ENCODE measurements around the gene SLC12A3. TPM values are rescaled to one million over a fixed set of nuclear protein-coding genes. Genes with fewer than 3 reads are reported as not detected.
"Not testable (repeated sequence)": the region's sequence is repeated elsewhere in the genome, so short reads cannot be mapped to it uniquely, and the experiment has no call there.

Gene SLC12A3
- total RNA-seq, 4 donors from 2014 or later = not detected

DNA sequence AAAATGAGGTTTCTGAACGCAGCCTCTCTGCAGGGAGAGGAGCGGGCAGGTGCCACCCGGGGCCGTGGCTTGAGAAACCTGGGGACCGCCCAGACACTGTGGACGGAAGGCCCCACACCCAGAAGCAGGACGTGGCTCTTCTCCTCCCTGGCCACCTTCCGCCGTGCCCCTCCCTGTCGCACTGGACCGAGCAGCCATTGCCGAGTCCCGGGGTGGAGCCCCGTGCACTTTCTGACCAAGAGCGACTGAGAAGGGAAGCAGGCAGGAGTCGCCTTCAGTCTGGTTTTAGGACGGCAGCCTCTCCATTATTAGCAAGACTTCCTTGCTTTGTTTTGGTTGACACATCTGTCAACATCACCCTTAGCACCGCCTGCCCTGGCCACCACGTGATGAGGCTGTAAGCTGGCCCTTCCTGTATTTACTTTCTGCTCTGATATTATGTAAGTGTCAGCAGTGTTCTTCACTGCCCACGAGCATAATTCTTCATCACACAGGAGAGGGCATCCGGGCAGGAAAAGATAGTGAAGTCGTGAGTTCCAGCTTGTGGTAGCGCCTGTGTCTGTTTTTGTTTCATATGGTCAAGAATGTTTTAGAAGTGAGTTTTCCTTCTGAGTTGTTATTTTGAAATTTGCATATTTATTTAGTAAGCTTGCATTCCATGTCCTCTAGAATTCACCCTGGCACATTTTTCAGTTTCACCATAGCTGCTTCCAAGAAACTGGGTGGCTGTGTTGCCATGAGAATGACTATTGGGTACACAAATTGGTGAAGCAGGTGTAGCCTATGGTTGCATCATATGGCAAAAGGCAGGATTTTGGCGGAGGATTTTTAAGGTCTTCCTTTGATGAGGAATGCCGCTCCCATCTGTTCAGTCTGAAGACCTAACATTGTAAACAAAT lies 68.0 kb downstream of the SLC12A3 start:
- no peaks in the 10 kb centered on the region for H3K27me3 ChIP-seq
- H3K4me1 ChIP-seq = peaks cover 0 to 54% (median 38%) of the 10 kb centered on the region in 4 donors
- TF ChIP-seq, protein P1, sequence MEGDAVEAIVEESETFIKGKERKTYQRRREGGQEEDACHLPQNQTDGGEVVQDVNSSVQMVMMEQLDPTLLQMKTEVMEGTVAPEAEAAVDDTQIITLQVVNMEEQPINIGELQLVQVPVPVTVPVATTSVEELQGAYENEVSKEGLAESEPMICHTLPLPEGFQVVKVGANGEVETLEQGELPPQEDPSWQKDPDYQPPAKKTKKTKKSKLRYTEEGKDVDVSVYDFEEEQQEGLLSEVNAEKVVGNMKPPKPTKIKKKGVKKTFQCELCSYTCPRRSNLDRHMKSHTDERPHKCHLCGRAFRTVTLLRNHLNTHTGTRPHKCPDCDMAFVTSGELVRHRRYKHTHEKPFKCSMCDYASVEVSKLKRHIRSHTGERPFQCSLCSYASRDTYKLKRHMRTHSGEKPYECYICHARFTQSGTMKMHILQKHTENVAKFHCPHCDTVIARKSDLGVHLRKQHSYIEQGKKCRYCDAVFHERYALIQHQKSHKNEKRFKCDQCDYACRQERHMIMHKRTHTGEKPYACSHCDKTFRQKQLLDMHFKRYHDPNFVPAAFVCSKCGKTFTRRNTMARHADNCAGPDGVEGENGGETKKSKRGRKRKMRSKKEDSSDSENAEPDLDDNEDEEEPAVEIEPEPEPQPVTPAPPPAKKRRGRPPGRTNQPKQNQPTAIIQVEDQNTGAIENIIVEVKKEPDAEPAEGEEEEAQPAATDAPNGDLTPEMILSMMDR (IDR thresholded peaks at IDR 0.05) = peak in 1 of 5 experiments; percentile 15
- TF ChIP-seq POLR2A (IDR thresholded peaks at IDR 0.05) (peak; percentile 37 to 68), EP300 (IDR thresholded peaks at IDR 0.05) (peak; percentile 13 to 95)
- 3% methylated on average over 19 to 25 of the region's 25 CpGs for WGBS, 2 donors
- H3K27ac ChIP-seq = peak overlapping the region; percentile 95 to 100 (median 98)
- H3K36me3 ChIP-seq = peaks cover 2 to 28% (median 8%) of the 10 kb centered on the region in 3 donors
- peak overlapping the region; percentile 89 to 100 (median 97) for H3K4me3 ChIP-seq
- no peaks in the 10 kb centered on the region for H3K9me3 ChIP-seq
- DNase-seq (ENCODE audit: low spot score in 2 of 2) = peak; percentile 72 to 84

DNA sequence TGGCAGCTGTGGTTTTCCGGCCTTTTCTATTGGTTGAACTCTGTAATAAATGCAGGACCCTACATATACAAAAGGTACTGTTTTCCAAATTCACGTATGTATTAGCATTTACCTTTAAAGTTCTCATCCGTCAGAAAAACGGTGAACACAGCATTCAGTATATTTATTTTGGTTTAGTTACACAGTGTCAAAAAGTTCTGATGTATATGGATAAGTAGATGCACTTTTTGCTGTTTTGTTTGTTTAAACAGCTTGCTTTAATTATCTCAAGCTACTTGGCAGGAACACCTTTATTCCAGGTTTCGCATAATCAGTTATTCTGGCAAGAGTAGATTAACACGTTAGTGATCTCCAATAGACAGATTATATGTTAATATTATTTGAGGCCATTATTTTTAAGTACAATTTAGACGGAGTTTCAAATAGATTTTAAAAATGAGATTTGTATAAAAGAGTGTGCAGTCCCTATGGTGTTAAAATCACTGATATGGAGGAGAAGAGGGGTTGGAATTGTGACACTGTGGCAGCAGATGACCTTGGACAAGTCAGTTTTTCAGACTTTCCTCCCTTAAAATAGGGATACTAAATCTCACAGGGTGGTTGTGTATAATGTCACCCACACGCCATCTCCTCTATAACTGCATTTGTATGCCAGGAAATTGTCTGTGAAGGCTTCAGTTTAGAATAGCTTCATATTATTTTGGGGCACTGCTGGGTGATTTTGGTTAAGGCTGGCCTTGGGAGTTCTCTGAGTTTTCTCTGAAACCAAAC lies 69.0 kb downstream of the SLC12A3 start:
- 25 to 26% methylated on average over 8 of the region's 8 CpGs for WGBS, 2 donors
- Histone ChIP-seq H3K4me1 (peaks cover 0 to 64% (median 45%) of the 10 kb centered on the region in 4 donors), H3K9me3 (no peaks in the 10 kb centered on the region), H3K36me3 (peaks cover 2 to 39% (median 8%) of the 10 kb centered on the region in 3 donors), H3K27me3 (no peaks in the 10 kb centered on the region), H3K27ac (peak overlapping the region; percentile 95 to 100 (median 98)), H3K4me3 (peak overlapping the region; percentile 89 to 100 (median 97))
- no peak for DNase-seq (ENCODE audit: low spot score in 2 of 2)
- no peak for TF ChIP-seq EP300 (IDR thresholded peaks at IDR 0.05)
- no peak for TF ChIP-seq POLR2A (IDR thresholded peaks at IDR 0.05)
- TF ChIP-seq, protein P1 (IDR thresholded peaks at IDR 0.05) = no peak

DNA sequence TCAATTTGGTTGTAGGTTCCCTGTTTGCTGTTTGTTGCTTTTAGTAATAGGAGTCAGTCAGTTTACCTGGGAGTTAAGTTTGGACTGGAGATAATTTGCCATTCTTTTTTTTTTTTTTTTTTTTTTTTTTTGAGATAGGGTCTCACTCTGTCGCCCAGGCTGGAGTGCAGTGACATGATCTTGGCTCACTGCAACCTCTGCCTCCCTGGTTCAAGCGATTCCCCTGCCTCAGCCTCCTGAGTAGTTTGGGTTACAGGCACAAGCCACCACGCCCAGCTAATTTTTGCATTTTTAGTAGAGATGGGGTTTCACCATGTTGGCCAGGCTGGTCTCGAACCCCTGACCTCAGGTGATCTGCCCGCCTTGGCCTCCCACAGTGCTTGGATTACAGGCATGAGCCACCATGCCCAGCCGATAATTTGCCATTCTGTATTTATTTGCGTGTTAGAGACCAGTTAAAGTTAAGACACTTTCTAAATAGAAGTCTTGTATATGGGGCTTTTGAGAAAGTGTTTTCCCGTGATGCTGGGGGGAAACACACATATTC lies 69.7 kb downstream of the SLC12A3 start:
- not testable (repeated sequence) for DNase-seq (ENCODE audit: low spot score in 2 of 2); H3K9me3 ChIP-seq; H3K27me3 ChIP-seq
- Histone ChIP-seq H3K36me3 (peaks cover 2 to 45% (median 12%) of the 10 kb centered on the region in 3 donors), H3K4me1 (peaks cover 0 to 70% (median 48%) of the 10 kb centered on the region in 4 donors), H3K4me3 (peak overlapping the region; percentile 89 to 100 (median 97)), H3K27ac (peak overlapping the region in 3 of 4 donors; percentile 6 to 100 (median 100))
- 48 to 53% methylated on average over 8 of the region's 8 CpGs for WGBS, 2 donors

DNA sequence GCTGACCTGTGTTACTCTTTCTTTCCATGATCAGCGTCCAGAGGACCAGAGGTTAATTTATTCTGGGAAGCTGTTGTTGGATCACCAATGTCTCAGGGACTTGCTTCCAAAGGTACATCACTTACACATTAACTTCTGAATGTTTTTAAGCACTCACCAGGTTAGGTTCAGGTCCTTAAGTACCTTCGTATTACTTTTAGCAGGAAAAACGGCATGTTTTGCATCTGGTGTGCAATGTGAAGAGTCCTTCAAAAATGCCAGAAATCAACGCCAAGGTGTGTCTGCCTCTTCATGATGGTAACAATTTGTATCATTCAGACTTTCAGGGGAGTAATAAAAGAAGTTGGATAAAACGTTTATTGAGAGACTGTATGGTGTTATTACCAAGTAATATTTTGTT lies 70.2 kb downstream of the SLC12A3 start:
- 45 to 46% methylated on average over 5 of the region's 5 CpGs for WGBS, 2 donors
- Histone ChIP-seq H3K36me3 (peaks cover 7 to 51% (median 17%) of the 10 kb centered on the region in 3 donors), H3K27me3 (no peaks in the 10 kb centered on the region), H3K9me3 (no peaks in the 10 kb centered on the region), H3K4me3 (peak overlapping the region in 3 of 4 donors; percentile 28 to 100 (median 89)), H3K4me1 (peaks cover 0 to 75% (median 48%) of the 10 kb centered on the region in 4 donors), H3K27ac (peak overlapping the region in 3 of 4 donors; percentile 6 to 100 (median 100))
- TF ChIP-seq, protein P1 (IDR thresholded peaks at IDR 0.05) = no peak
- TF ChIP-seq POLR2A (IDR thresholded peaks at IDR 0.05) = no peak
- TF ChIP-seq EP300 (IDR thresholded peaks at IDR 0.05) = peak in 1 of 2 donors; percentile 10
- DNase-seq (ENCODE audit: low spot score in 2 of 2) = no peak

DNA sequence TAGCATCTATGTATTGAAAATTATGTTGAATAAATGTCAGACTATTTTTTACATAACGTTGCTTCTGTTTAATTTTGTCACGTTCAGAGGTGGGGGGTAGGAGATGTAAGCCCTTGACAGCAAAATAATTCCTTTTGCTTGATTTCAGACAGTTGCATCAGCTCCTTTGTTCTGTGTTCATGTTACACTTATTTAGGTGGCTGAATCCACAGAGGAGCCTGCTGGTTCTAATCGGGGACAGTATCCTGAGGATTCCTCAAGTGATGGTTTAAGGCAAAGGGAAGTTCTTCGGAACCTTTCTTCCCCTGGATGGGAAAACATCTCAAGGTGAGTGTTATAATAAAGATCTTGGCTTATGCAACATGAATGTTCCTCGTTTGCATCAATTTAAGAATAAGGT lies 71.5 kb downstream of the SLC12A3 start:
- no peak for TF ChIP-seq EP300 (IDR thresholded peaks at IDR 0.05)
- no peak for TF ChIP-seq POLR2A (IDR thresholded peaks at IDR 0.05)
- TF ChIP-seq, protein P1 (IDR thresholded peaks at IDR 0.05) = no peak
- Histone ChIP-seq H3K27me3 (no peaks in the 10 kb centered on the region), H3K4me3 (peak overlapping the region in 1 of 4 donors; percentile 100), H3K9me3 (no peaks in the 10 kb centered on the region), H3K4me1 (peaks cover 0 to 79% (median 43%) of the 10 kb centered on the region in 4 donors), H3K36me3 (peaks cover 7 to 63% (median 29%) of the 10 kb centered on the region in 3 donors), H3K27ac (peak overlapping the region in 1 of 4 donors; percentile 100)
- WGBS, 2 donors = 64 to 68% methylated on average over 5 of the region's 5 CpGs
- DNase-seq (ENCODE audit: low spot score in 2 of 2) = no peak
